Thyroid gland (tissue), 4 donors: Measurements from ENCODE around the gene IL7R. TPM values are rescaled to one million over a fixed set of nuclear protein-coding genes. Genes with fewer than 3 reads are reported as not detected.
A peak's percentile ranks its signal among the peaks of the same experiment; 100 is the strongest.

Experiments used
- DNase-seq, 2 donors: peaks; one replicate each; pipeline ENCODE4 v3.0.0-alpha.2; 2019
- H3K27ac ChIP-seq, 3 donors: fragments of 200-600 bp; sonication (generic); 1 replicate in 2 of 3; 2 replicates in 1 of 3; pipeline ENCODE4 v1.5.1; 2016 to 2019; ENCODE audit warnings: mild to moderate bottlenecking in 1 of 3, moderate library complexity in 1 of 3
- H3K27me3 ChIP-seq: fragments of 200-600 bp; sonication (generic); one replicate; pipeline ENCODE4 v1.5.1; 2019
- H3K36me3 ChIP-seq, 2 donors: fragments of 200-600 bp; sonication (generic); one replicate each; pipeline ENCODE4 v1.5.1; 2016 to 2019
- H3K4me1 ChIP-seq, 2 donors: fragments of 200-600 bp; sonication (generic); one replicate each; pipeline ENCODE4 v1.5.1; 2017 to 2019
- H3K4me3 ChIP-seq, 3 donors: fragments of 200-600 bp; sonication (generic); replicated peaks in 1 of 3; 1 replicate in 2 of 3; 2 replicates in 1 of 3; pipeline ENCODE4 v1.5.1; 2016; ENCODE audit warnings: mild to moderate bottlenecking in 1 of 3
- H3K9me3 ChIP-seq: fragments of 200-600 bp; sonication (generic); one replicate; pipeline ENCODE4 v1.5.1; 2017
- POLR2A ChIP-seq, 2 donors: fragments of 450-650 bp; IDR thresholded peaks; one replicate each; pipeline ENCODE4 v1.6.1; 2017; ENCODE audit warnings: antibody characterized with exemption in 2 of 2, mild to moderate bottlenecking in 2 of 2, moderate library complexity in 1 of 2
- WGBS, 2 donors: methylation state at CpG; one replicate each; pipeline ENCODE4 v1.1.5; 2017; 5-methylcytosine and 5-hydroxymethylcytosine counted together
- intact Hi-C: fragments of 100-400 bp; cut with DNase I; formaldehyde crosslinking; loops from one replicate; pipeline ENCODE4 v1.15.1; 2023
- total RNA-seq, 4 donors: library from RNA; depleted of rRNA; stranded (reverse); fragments of >200 nt; gene quantifications; one replicate each; pipeline ENCODE4 v1.2.3, GENCODE V29; 2016
- TF ChIP-seq, protein P1 (sequence below), 6 experiments: fragments of 200-600 bp in 3 of 6; fragments of 450-650 bp in 3 of 6; sonication (generic) in 3 of 6; IDR thresholded peaks; one replicate each; pipeline ENCODE4 v1.5.1; 2016 to 2019; ENCODE audit warnings: antibody characterized with exemption in 6 of 6, mild to moderate bottlenecking in 2 of 6, inconsistent platforms in 1 of 6, moderate library complexity in 1 of 6

IL7R gene
- total RNA-seq, 4 donors from 2014 or later, result 12.7 to 29.0 (median 15.1) TPM

DNA sequence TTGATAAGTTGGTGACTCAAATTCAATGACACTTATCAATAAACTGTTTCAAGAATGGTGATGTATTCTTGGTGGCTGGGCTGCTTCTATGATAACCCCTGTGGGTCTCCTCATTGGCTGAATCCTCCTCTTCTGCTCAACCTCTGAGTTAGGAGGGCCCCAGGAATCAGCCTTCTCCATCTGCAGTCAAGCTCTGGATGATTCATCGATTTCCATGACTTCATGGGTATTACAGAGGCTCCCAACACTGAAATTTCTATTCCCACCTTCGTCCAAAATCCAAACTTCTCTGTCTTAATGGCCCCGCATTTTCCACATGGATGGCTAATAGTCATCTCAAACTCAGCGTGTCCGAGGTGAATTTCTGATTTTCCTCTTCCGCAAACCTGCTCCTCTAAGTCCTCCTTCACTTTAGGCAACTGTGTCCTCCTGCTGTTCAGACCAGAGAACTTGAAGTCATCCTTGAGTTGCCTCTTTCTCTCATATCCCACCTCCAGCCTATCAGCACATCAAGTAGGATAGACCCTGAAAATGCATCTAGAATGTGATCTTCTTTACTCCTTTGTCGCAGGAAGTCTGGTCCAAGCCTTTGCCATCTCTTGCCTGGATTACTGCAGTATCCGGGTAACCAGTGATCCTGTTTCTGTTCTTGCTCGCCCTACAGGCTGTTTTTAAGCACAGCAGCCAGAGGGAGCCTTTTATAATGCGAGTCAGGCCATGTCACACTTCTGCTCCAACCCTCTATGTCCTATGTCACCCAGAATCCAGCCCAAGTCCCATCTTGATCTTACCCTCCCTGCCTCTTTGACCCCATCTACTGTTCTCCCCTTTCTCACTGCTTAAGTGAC lies 41.4 kb upstream of the IL7R start:
- TF ChIP-seq, protein P1, sequence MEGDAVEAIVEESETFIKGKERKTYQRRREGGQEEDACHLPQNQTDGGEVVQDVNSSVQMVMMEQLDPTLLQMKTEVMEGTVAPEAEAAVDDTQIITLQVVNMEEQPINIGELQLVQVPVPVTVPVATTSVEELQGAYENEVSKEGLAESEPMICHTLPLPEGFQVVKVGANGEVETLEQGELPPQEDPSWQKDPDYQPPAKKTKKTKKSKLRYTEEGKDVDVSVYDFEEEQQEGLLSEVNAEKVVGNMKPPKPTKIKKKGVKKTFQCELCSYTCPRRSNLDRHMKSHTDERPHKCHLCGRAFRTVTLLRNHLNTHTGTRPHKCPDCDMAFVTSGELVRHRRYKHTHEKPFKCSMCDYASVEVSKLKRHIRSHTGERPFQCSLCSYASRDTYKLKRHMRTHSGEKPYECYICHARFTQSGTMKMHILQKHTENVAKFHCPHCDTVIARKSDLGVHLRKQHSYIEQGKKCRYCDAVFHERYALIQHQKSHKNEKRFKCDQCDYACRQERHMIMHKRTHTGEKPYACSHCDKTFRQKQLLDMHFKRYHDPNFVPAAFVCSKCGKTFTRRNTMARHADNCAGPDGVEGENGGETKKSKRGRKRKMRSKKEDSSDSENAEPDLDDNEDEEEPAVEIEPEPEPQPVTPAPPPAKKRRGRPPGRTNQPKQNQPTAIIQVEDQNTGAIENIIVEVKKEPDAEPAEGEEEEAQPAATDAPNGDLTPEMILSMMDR (IDR thresholded peaks at IDR 0.05), result peak in 2 of 6 experiments; percentile 43 to 45
- no peak for TF ChIP-seq POLR2A (IDR thresholded peaks at IDR 0.05)
- H3K27me3 ChIP-seq, result no peaks in the 10 kb centered on the region

DNA sequence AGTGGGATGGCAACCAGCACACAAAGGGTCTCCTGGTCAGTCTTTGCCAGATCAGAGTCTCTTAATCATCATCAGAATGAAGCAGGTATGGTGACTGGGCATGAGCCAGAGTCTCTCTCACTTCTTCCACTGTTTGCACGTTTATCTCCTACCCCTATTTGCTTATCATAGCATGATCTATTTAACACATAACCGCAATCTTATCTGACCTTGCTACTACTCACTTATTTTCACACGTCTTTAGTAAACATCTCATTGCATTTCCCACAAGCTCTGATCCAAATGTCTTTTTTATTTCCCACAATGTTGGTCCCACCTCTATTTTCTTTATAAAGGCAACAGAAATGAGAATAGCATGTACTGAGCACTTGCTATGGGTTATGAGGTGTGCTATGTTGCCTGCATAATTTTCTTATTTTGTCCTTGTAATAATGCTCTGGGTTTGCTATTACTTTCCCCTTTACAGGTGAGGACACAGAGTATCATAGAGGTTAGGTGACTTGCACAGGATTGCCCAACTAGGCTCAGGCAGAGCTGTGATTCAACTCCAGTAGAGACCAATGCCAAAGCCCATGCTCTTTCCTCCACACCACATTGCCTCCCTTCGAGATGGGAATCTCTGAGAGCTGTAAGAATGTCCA lies 39.7 kb upstream of the IL7R start:
- no peak for TF ChIP-seq POLR2A (IDR thresholded peaks at IDR 0.05)
- TF ChIP-seq, protein P1 (IDR thresholded peaks at IDR 0.05), result no peak
- DNase-seq, result no peak
- Histone ChIP-seq H3K4me1 (no peaks in the 10 kb centered on the region), H3K27me3 (no peaks in the 10 kb centered on the region), H3K27ac (no peak overlapping the region), H3K9me3 (no peaks in the 10 kb centered on the region), H3K36me3 (no peaks in the 10 kb centered on the region), H3K4me3 (no peak overlapping the region)
- intact Hi-C loops, result no loop called here
- 73 to 75% methylated on average over 4 of the region's 4 CpGs for WGBS, 2 donors

More for the DNA sequence above, 41.4 kb upstream of the IL7R start:
- Histone ChIP-seq H3K4me3 (no peak overlapping the region), H3K9me3 (no peaks in the 10 kb centered on the region), H3K4me1 (no peaks in the 10 kb centered on the region), H3K27ac (no peak overlapping the region), H3K36me3 (no peaks in the 10 kb centered on the region)
- 83 to 91% methylated on average over 10 of the region's 10 CpGs for WGBS, 2 donors
- DNase-seq, result no peak
- intact Hi-C loops, result no loop called here

DNA sequence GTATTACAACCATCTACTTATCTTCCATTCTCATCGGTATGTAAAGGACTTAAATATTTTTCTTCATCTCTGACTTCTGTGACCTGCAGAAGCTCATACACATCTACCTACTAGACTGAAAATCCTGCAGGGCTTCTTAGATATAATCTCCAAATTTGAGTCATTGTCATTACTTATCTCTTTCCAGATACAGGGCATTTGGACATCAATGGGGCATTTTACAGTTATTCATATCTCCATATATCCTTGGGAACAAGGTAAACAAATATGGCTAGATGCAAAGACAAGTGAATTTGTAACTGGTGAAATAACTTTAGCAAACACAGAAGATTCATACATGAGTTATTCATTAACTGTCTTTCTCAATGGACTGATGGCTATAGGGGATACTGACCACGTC lies 37.7 kb upstream of the IL7R start:
- Histone ChIP-seq H3K9me3 (no peaks in the 10 kb centered on the region), H3K4me1 (no peaks in the 10 kb centered on the region), H3K36me3 (no peaks in the 10 kb centered on the region), H3K27ac (no peak overlapping the region), H3K27me3 (no peaks in the 10 kb centered on the region), H3K4me3 (no peak overlapping the region)
- no peak for DNase-seq
- WGBS, 2 donors, result 94 to 98% methylated on average over 2 of the region's 2 CpGs
- no peak for TF ChIP-seq POLR2A (IDR thresholded peaks at IDR 0.05)
- TF ChIP-seq, protein P1 (IDR thresholded peaks at IDR 0.05), result no peak
- intact Hi-C loops, result no loop called here

DNA sequence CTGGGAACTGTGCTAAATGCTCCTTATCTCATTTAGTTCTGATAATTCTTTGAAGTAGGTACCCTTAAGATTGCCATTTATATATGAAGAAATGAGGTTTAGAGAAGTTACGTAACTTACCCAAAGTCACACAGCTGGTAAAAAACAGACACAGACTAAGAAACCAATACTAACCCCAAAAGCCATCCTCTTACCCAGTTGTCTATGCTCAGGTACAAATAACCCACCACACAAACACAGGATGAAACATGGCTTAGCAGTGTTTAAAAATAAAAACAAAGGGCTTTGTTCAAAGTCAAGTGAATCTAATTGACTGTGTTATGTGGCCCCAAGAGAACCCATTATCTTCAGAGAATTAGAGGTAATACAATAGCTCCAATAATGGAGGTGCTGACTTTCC lies 37.0 kb upstream of the IL7R start:
- 93 to 96% methylated on average over 1 of the region's 1 CpG for WGBS, 2 donors
- no peak for TF ChIP-seq POLR2A (IDR thresholded peaks at IDR 0.05)
- TF ChIP-seq, protein P1 (IDR thresholded peaks at IDR 0.05), result no peak

DNA sequence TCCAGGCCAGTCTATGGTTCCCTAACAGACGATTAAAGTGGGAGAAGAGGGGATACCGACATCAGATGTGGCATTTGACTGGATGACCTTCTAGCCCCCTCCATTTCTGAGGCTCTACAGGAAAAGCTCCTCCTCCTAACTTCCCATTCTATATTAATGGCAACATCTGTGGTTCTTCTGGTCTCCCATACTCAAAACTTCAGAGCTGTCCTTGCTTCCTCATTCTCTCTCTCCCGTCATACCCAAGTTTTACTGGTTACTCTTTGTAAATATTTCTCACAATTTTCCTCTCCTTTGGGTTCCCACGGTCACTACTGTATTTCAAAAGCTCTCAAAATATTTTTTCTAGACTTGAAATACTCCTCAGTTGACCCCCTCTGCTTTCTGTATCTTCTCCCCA lies 36.0 kb upstream of the IL7R start:
- Histone ChIP-seq H3K27ac (no peak overlapping the region), H3K36me3 (no peaks in the 10 kb centered on the region), H3K27me3 (no peaks in the 10 kb centered on the region), H3K9me3 (no peaks in the 10 kb centered on the region), H3K4me1 (no peaks in the 10 kb centered on the region), H3K4me3 (no peak overlapping the region)
- TF ChIP-seq, protein P1 (IDR thresholded peaks at IDR 0.05), result no peak
- no peak for TF ChIP-seq POLR2A (IDR thresholded peaks at IDR 0.05)
- intact Hi-C loops, result no loop called here
- WGBS, 2 donors, result 78 to 92% methylated on average over 4 of the region's 4 CpGs
- DNase-seq, result no peak

More for the DNA sequence above, 37.0 kb upstream of the IL7R start:
- no peak for DNase-seq
- Histone ChIP-seq H3K4me1 (no peaks in the 10 kb centered on the region), H3K36me3 (no peaks in the 10 kb centered on the region), H3K9me3 (no peaks in the 10 kb centered on the region), H3K4me3 (no peak overlapping the region), H3K27me3 (no peaks in the 10 kb centered on the region), H3K27ac (no peak overlapping the region)
- intact Hi-C loops, result no loop called here
